Measurements from ENCODE around the gene MYT1. TPM values are rescaled to one million over a fixed set of nuclear protein-coding genes. Genes with fewer than 3 reads are reported as not detected.

Gene MYT1
- total and polyA plus RNA-seq, 9 of the 15 experiments (the other 6 are each of a cell fraction or from before 2014, with no cell fraction given), result 0.02 to 0.12 (median 0.06) TPM; not detected in 4

DNA sequence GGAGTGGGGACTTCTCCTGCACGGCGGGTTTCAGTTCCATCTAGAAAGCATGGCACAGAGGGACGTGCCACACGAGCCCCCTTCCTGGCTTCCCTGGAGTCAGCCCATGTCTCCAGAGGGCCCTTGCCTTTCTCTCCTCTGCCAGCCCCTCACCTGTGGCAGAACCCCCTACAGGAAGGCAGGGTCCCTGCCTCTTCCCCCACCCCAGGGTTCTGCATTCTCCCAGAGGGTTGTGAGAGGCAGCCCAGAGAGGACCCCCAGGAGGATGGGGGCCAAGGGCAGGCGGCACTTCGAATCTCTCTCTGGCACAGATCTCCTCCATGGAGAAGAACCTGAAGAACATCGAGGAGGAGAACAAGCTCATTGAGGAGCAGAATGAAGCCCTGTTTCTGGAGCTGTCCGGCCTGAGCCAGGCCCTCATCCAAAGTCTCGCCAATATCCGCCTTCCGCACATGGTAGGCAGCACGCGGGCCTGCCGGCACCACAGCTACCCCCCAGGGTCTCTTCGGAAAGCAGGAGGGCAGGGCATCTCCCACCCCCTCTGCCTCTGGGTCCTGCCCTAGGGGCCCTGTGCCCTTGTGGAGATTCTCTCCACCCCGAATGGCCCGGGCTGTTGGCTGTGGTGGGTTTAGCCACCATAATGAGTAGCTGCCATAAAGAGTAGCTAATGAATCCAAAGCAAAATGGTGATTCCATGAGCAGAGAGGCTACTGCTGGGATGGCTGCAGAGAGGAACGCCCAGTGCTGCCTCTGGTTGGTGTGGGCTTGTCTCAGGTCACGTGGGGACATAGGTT lies 75.4 kb downstream of the MYT1 start:
- intact Hi-C loops (cut with micrococcal nuclease) (no loop called here), in situ Hi-C loops (cut with MboI) (no loop called here)
- no peak overlapping the region for H3K9ac ChIP-seq (ENCODE audit: insufficient read depth in 1 of 2, low read depth in 2 of 2, low read length in 2 of 2)
- no peaks in the 10 kb centered on the region for H3K9me1 ChIP-seq (ENCODE audit: control insufficient read depth, insufficient read depth, low read length)
- no peaks in the 10 kb centered on the region; the same call in 1 of the 2 replicates for H4K20me1 ChIP-seq (replicated peaks; ENCODE audit: control insufficient read depth, insufficient read depth, low read length)
- 8% methylated on average over 17 of the region's 19 CpGs for WGBS (ENCODE audit: insufficient coverage, low coverage, missing lambda C conversion rate)
- H3K9me3 ChIP-seq (replicated peaks; ENCODE audit: control insufficient read depth, insufficient read depth, low read depth, low read length), result no peaks in the 10 kb centered on the region
- DNase-seq (ENCODE audit: extremely low read depth in 1 of 4, low spot score in 3 of 4) (no peak), ATAC-seq (peak; percentile 30; the same call in 1 of the 3 replicates), FAIRE-seq (no peak)
- BruUV-seq (replicated peaks), result no TSS peak
- no peaks in the 10 kb centered on the region for H3K36me3 ChIP-seq (ENCODE audit: control insufficient read depth, insufficient read depth, low read length)
- CTCF ChIA-PET (ENCODE audit: low intra/inter-chr PET ratio), result no interaction called here
- no peaks in the 10 kb centered on the region for H3K79me2 ChIP-seq (ENCODE audit: control insufficient read depth, insufficient read depth, low read length)
- H3K27me3 ChIP-seq (ENCODE audit: control insufficient read depth in 2 of 2, insufficient read depth in 2 of 2, low read length in 2 of 2), result peaks cover 20 to 71% of the 10 kb centered on the region in 2 experiments; a peak in 4 of 5 replicates
- peaks cover 0 to 18% of the 10 kb centered on the region in 2 experiments; a peak in 2 of 5 replicates for H3K4me1 ChIP-seq (replicated peaks in 1 of 2; ENCODE audit: control insufficient read depth in 2 of 2, insufficient read depth in 2 of 2, low read length in 2 of 2)
- no peak overlapping the region for H3K4me2 ChIP-seq (ENCODE audit: insufficient read depth, low read length)
- no peak overlapping the region for H3K4me3 ChIP-seq
- TF ChIP-seq NFATC3 (IDR thresholded peaks at IDR 0.05), result no peak
- TF ChIP-seq, protein P1, sequence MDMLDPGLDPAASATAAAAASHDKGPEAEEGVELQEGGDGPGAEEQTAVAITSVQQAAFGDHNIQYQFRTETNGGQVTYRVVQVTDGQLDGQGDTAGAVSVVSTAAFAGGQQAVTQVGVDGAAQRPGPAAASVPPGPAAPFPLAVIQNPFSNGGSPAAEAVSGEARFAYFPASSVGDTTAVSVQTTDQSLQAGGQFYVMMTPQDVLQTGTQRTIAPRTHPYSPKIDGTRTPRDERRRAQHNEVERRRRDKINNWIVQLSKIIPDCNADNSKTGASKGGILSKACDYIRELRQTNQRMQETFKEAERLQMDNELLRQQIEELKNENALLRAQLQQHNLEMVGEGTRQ (CRISPR knock-in tag; IDR thresholded peaks at IDR 0.05), result peak; percentile 43; the same call in 1 of the 2 replicates
- POLR2A ChIA-PET, result interaction anchor here (0.6 to 1.5 kb wide), 4 partner anchors 10 to 17 kb away, joined by 3 to 4 read pairs (median 4); no protein-coding TSS in a partner anchor
- no peak overlapping the region for H2AFZ ChIP-seq (ENCODE audit: low read depth, low read length)
- H3K27ac ChIP-seq (ENCODE audit: extremely low read depth, low read depth, low read length), result no peak overlapping the region
